IPS-15b (cell line): ENCODE measurements around the gene DUSP15.

ENCODE experiments used
- H3K27me3 ChIP-seq: one replicate; pipeline ENCODE4 v1.6.1; 2013; ENCODE audit warnings: low read length; ENCODE audit not compliant: control insufficient read depth, insufficient read depth
- H3K36me3 ChIP-seq: one replicate; pipeline ENCODE4 v1.6.1; 2013; ENCODE audit warnings: low read length; ENCODE audit not compliant: control insufficient read depth, insufficient read depth
- H3K4me1 ChIP-seq: one replicate; pipeline ENCODE4 v1.6.1; 2013; ENCODE audit warnings: mild to moderate bottlenecking, low read length; ENCODE audit not compliant: control insufficient read depth, insufficient read depth
- H3K4me3 ChIP-seq: one replicate; pipeline ENCODE4 v1.5.1; 2013; ENCODE audit warnings: low read depth, low read length
- H3K9ac ChIP-seq: one replicate; pipeline ENCODE4 v1.6.1; 2013; ENCODE audit warnings: low read depth, mild to moderate bottlenecking, low read length
- H3K9me3 ChIP-seq: one replicate; pipeline ENCODE4 v1.6.1; 2013; ENCODE audit warnings: mild to moderate bottlenecking, low read length; ENCODE audit not compliant: control insufficient read depth, insufficient read depth

DUSP15 gene

DNA sequence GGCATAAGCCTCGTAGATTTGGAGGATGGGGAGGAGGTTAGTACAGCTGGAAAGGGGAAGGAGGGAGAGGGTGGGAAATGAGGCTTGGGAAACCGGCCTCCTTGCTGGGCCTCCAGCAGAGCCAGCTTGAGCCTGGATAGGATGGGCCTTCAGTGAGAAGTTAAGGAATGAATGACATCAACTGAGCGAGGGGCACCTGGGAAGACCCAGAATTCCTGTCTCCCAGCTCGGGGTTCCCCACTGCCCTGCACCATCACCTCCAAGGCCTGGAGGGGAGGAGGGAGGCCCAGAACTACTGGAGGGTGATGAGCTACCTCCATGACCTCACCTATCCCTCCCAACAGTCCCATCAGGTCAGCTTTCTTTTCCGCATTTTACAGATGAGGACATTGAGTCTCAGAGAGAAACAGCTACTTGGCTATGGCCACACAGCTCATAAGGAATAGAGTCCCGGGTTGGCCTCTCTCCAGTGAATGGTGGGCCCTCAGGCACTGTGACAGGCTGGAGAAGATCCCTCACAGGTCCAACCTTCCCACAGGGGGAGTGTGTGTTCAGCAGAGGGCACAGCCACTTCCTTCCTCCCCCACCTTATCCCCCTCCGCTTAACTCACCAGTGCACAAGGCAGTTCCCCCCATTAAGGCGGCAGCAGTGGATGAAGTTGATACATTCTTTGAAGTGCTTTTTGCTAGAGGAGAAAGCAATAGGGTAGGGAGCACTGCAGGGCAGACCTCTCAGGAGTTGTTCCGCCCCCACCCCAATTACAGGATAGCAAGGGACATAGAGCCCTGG, 6.8 kb downstream of the DUSP15 start:
- Histone ChIP-seq H3K4me1 (peaks cover 5% of the 10 kb centered on the region), H3K27me3 (peaks cover 5% of the 10 kb centered on the region), H3K9ac (no peak overlapping the region), H3K9me3 (no peaks in the 10 kb centered on the region), H3K36me3 (no peaks in the 10 kb centered on the region), H3K4me3 (no peak overlapping the region)

DNA sequence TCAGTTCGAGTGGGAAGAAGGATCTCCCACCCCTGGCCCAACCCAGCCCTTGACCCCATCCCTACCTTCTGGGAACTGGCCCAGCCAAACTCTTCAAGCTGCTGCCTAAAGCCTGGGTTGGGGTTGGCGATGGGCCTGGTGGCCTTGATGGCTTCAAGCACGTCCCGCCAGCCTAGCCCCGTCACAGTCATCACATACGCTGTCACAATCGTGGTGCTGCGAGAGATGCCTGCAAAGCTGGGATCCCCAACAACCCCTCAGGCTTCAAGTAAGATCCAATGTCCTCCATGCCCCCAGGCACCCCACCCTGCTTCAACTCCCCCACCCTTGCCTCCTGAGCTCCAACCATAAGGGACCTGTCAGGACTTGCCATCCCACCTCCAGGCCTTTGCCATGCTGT, 7.8 kb downstream of the DUSP15 start:
- peak overlapping the region; percentile 86 for H3K4me3 ChIP-seq
- H3K27me3 ChIP-seq: peaks cover 9% of the 10 kb centered on the region
- H3K36me3 ChIP-seq: no peaks in the 10 kb centered on the region
- H3K4me1 ChIP-seq: peaks cover 5% of the 10 kb centered on the region
- no peak overlapping the region for H3K9ac ChIP-seq
- H3K9me3 ChIP-seq: no peaks in the 10 kb centered on the region

GRCh38 chr20:31862157-31862470, 8.2 kb downstream of the DUSP15 start:
- Histone ChIP-seq H3K27me3 (peaks cover 12% of the 10 kb centered on the region), H3K9me3 (no peaks in the 10 kb centered on the region), H3K4me3 (peak overlapping the region; percentile 86), H3K4me1 (peaks cover 5% of the 10 kb centered on the region), H3K9ac (no peak overlapping the region), H3K36me3 (no peaks in the 10 kb centered on the region)

DNA sequence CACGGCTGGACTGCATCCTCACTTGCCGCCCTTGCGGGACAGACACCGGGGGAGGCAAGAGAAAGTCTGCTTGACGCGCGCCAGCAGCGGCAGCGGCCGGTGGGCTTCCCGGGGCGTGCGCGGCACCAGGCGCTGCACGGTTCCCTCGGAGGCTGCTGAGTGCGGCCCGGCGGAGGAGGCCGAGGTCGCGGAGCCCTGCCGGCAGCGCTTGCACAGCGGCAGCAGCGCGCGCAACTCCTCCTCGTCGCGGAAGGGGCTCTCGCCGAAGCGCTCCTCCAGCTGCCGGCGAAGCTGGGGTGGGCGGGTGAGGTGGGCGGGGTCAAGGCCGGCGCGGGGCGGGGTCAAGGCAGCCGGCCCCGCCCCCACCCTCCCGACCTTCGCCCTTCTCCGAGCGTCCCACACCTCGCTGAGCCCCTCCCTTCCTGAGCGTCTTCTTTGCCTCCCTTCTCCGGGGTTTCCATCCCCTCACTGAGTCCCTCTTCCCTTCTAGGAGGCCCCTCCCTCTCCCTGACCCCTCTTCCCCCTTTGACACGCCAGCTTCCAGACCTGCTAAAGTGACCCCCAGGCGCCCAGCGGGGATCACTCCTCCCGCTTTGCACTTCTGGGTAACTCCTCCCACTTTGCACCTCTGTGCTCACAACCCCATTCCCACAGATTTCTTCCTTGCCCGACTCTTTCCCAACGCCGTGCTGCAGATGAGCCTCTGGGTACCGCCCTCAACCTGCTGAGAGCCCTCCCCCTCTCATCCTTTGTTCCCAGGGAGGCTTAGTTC, 8.8 kb downstream of the DUSP15 start:
- H3K9ac ChIP-seq: no peak overlapping the region
- H3K4me3 ChIP-seq: peak overlapping the region; percentile 86
- no peaks in the 10 kb centered on the region for H3K9me3 ChIP-seq
- H3K36me3 ChIP-seq: no peaks in the 10 kb centered on the region
- peaks cover 8% of the 10 kb centered on the region for H3K4me1 ChIP-seq
- peaks cover 12% of the 10 kb centered on the region for H3K27me3 ChIP-seq

GRCh38 chr20:31861135-31861384, 9.3 kb downstream of the DUSP15 start:
- peak overlapping the region; percentile 79 for H3K4me3 ChIP-seq
- no peak overlapping the region for H3K9ac ChIP-seq
- H3K36me3 ChIP-seq: no peaks in the 10 kb centered on the region
- no peaks in the 10 kb centered on the region for H3K9me3 ChIP-seq
- peaks cover 12% of the 10 kb centered on the region for H3K27me3 ChIP-seq
- peaks cover 13% of the 10 kb centered on the region for H3K4me1 ChIP-seq

- Histone ChIP-seq H3K4me3 (peak overlapping the region; percentile 79), H3K27me3 (peaks cover 12% of the 10 kb centered on the region)
Observed at GRCh38 chr20:31860390-31861134, 9.8 kb downstream of the DUSP15 start.

GRCh38 chr20:31859998-31860380, 10.3 kb downstream of the DUSP15 start:
- H3K4me3 ChIP-seq: peak overlapping the region; percentile 79
- H3K9me3 ChIP-seq: no peaks in the 10 kb centered on the region
- peaks cover 12% of the 10 kb centered on the region for H3K27me3 ChIP-seq
- no peaks in the 10 kb centered on the region for H3K36me3 ChIP-seq
- H3K4me1 ChIP-seq: peaks cover 13% of the 10 kb centered on the region
- H3K9ac ChIP-seq: no peak overlapping the region

More at GRCh38 chr20:31860390-31861134, 9.8 kb downstream of the DUSP15 start:
- Histone ChIP-seq H3K4me1 (peaks cover 13% of the 10 kb centered on the region), H3K36me3 (no peaks in the 10 kb centered on the region), H3K9me3 (no peaks in the 10 kb centered on the region), H3K9ac (no peak overlapping the region)

- Histone ChIP-seq H3K27me3 (peaks cover 12% of the 10 kb centered on the region), H3K9ac (no peak overlapping the region), H3K4me1 (peaks cover 13% of the 10 kb centered on the region), H3K4me3 (no peak overlapping the region), H3K9me3 (no peaks in the 10 kb centered on the region), H3K36me3 (no peaks in the 10 kb centered on the region)
Observed at GRCh38 chr20:31859266-31859997, 10.9 kb downstream of the DUSP15 start.

DNA sequence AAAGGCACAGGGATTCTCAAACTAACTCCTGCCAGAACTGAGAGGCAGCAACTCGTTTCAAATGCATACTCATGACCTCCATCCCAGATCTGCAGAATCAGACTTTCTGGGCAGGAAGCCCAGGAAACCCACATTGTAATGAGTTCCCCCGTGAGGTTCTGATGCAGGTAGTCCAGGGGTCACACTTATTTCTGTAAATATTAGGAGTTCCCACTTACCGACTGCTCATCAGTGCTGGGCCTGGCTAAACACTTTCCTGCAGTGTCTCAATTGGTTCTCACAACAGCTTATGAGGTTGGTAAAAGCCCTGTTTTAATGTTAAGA, 11.6 kb downstream of the DUSP15 start:
- H3K9ac ChIP-seq: no peak overlapping the region
- H3K27me3 ChIP-seq: peaks cover 12% of the 10 kb centered on the region
- no peaks in the 10 kb centered on the region for H3K9me3 ChIP-seq
- H3K4me3 ChIP-seq: no peak overlapping the region
- peaks cover 13% of the 10 kb centered on the region for H3K4me1 ChIP-seq
- H3K36me3 ChIP-seq: no peaks in the 10 kb centered on the region

- no peaks in the 10 kb centered on the region for H3K36me3 ChIP-seq
- peaks cover 13% of the 10 kb centered on the region for H3K4me1 ChIP-seq
- H3K9ac ChIP-seq: peak overlapping the region; percentile 24
- no peaks in the 10 kb centered on the region for H3K9me3 ChIP-seq
- H3K4me3 ChIP-seq: no peak overlapping the region
- peaks cover 12% of the 10 kb centered on the region for H3K27me3 ChIP-seq
Observed at GRCh38 chr20:31857861-31858759, 12.2 kb downstream of the DUSP15 start.

GRCh38 chr20:31856516-31856915, 13.8 kb downstream of the DUSP15 start:
- Histone ChIP-seq H3K9ac (no peak overlapping the region), H3K36me3 (no peaks in the 10 kb centered on the region), H3K4me3 (no peak overlapping the region), H3K27me3 (peaks cover 20% of the 10 kb centered on the region), H3K4me1 (peaks cover 13% of the 10 kb centered on the region), H3K9me3 (no peaks in the 10 kb centered on the region)
